Measurements from ENCODE around the gene CTDNEP1.
A peak's percentile ranks its signal among the peaks of the same experiment; 100 is the strongest.

Gene CTDNEP1

GRCh38 chr17:7214300-7215135, 37.0 kb downstream of the CTDNEP1 start:
- DNase-seq (ENCODE audit: low read depth): peak; percentile 100

GRCh38 chr17:7213895-7214299, 37.6 kb downstream of the CTDNEP1 start:
- peak; percentile 28 for DNase-seq (ENCODE audit: low read depth)

- no peak for DNase-seq (ENCODE audit: low read depth)
Observed at GRCh38 chr17:7211491-7212273, 39.9 kb downstream of the CTDNEP1 start.

GRCh38 chr17:7208754-7209460, 42.6 kb downstream of the CTDNEP1 start:
- DNase-seq (ENCODE audit: low read depth): no peak

- no peak for DNase-seq (ENCODE audit: low read depth)
Observed at GRCh38 chr17:7208027-7208571, 43.4 kb downstream of the CTDNEP1 start.

GRCh38 chr17:7207120-7208001, 44.2 kb downstream of the CTDNEP1 start:
- no peak for DNase-seq (ENCODE audit: low read depth)

GRCh38 chr17:7205561-7205960, 46.0 kb downstream of the CTDNEP1 start:
- no peak for DNase-seq (ENCODE audit: low read depth)

- peak; percentile 82 for DNase-seq (ENCODE audit: low read depth)
Observed at GRCh38 chr17:7204828-7205461, 46.6 kb downstream of the CTDNEP1 start.

GRCh38 chr17:7204336-7204735, 47.2 kb downstream of the CTDNEP1 start:
- no peak for DNase-seq (ENCODE audit: low read depth)

- DNase-seq (ENCODE audit: low read depth): no peak
Observed at GRCh38 chr17:7203391-7203790, 48.1 kb downstream of the CTDNEP1 start.

GRCh38 chr17:7196651-7197401, 54.7 kb downstream of the CTDNEP1 start:
- no peak for DNase-seq (ENCODE audit: low read depth)

- DNase-seq (ENCODE audit: low read depth): no peak
Observed at GRCh38 chr17:7195971-7196370, 55.6 kb downstream of the CTDNEP1 start.
